Mucosa of descending colon (tissue), 3 donors: ENCODE measurements around the gene DHDH. TPM values are rescaled to one million over a fixed set of nuclear protein-coding genes. Genes with fewer than 3 reads are reported as not detected.
"Not testable (repeated sequence)": the region's sequence is repeated elsewhere in the genome, so short reads cannot be mapped to it uniquely, and the experiment has no call there.

Experiments
- ATAC-seq: fragments of 200-7000 bp; cut with Tn5 transposase; one replicate; pipeline ENCODE4 v1.9.1; 2020; ENCODE audit warnings: mild to moderate bottlenecking, moderate library complexity
- DNase-seq, 3 donors: peaks; one replicate each; pipeline ENCODE4 v3.0.0-alpha.2; 2020
- H3K36me3 ChIP-seq: fragments of 200-600 bp; one replicate; pipeline ENCODE4 v1.8.0; 2021; ENCODE audit warnings: low read depth, mild to moderate bottlenecking
- H3K4me1 ChIP-seq: fragments of 200-600 bp; one replicate; pipeline ENCODE4 v1.8.0; 2021; ENCODE audit warnings: low read depth, mild to moderate bottlenecking
- H3K4me3 ChIP-seq: fragments of 200-600 bp; one replicate; pipeline ENCODE4 v1.8.0; 2021; ENCODE audit warnings: mild to moderate bottlenecking
- H3K9me3 ChIP-seq: fragments of 200-600 bp; one replicate; pipeline ENCODE4 v1.8.0; 2021; ENCODE audit warnings: mild to moderate bottlenecking
- intact Hi-C, 2 donors: fragments of 100-400 bp; cut with DNase I in 1 of 2; cut with micrococcal nuclease in 1 of 2; formaldehyde crosslinking; loops; one replicate each; pipeline versions ENCODE4 v1.11.0 to v1.11.1; 2022; cut with DNase I, micrococcal nuclease
- long read RNA-seq, 2 donors: library from polyadenylated mRNA; unstranded; transcript quantifications; one replicate each; pipeline ENCODE4 v2.0.0, GENCODE V29; 2019 to 2021
- total RNA-seq, 3 donors: library from RNA; stranded (reverse); fragmentation: NEBNext Ultra II Directional in 2 of 3; extraction: Animal tissue kit (Norgen Biotek cat#: 25700) in 2 of 3; gene quantifications; one replicate each; pipeline versions ENCODE4 v1.2.1 to v1.2.4, GENCODE V29; 2021 to 2023
- TF ChIP-seq, protein P1 (sequence below): fragments of 200-600 bp; IDR thresholded peaks from one replicate; pipeline ENCODE4 v1.8.0; 2022; ENCODE audit warnings: antibody characterized with exemption, mild to moderate bottlenecking
- donor health status: DM: no; HTN: no; CAD: no; lungs with moderate emphysema.
- donor health status: DM: no; HTN: no; CAD: no.
- donor health status: DM: no; HTN: yes; CAD: no.

Gene DHDH
- under 1 TPM in 1 of 3 donors, not detected in 2; 0.52 TPM for total RNA-seq
- long read RNA-seq, donor 1: 0 reads
- long read RNA-seq, donor 2, partial matches to known transcripts: 0 of 2 reads
- long read RNA-seq, donor 2, other reads (novel, unspliced or antisense): 0 of 2 reads

- peaks cover 12% of the 10 kb centered on the region for H3K4me1 ChIP-seq
- TF ChIP-seq, protein P1, sequence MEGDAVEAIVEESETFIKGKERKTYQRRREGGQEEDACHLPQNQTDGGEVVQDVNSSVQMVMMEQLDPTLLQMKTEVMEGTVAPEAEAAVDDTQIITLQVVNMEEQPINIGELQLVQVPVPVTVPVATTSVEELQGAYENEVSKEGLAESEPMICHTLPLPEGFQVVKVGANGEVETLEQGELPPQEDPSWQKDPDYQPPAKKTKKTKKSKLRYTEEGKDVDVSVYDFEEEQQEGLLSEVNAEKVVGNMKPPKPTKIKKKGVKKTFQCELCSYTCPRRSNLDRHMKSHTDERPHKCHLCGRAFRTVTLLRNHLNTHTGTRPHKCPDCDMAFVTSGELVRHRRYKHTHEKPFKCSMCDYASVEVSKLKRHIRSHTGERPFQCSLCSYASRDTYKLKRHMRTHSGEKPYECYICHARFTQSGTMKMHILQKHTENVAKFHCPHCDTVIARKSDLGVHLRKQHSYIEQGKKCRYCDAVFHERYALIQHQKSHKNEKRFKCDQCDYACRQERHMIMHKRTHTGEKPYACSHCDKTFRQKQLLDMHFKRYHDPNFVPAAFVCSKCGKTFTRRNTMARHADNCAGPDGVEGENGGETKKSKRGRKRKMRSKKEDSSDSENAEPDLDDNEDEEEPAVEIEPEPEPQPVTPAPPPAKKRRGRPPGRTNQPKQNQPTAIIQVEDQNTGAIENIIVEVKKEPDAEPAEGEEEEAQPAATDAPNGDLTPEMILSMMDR: no peak
- no peaks in the 10 kb centered on the region for H3K36me3 ChIP-seq
- H3K9me3 ChIP-seq: no peaks in the 10 kb centered on the region
- ATAC-seq: peak; percentile 99
- H3K4me3 ChIP-seq: no peak within 1 kb of the TSS
- DNase-seq: peak; percentile 91 to 92 (median 91)
- intact Hi-C loops: no loop called here
Measured at GRCh38 chr19:48933382-48933932, at the start of gene DHDH. DHDH (plus strand) TSS chr19:48933699; CDS start chr19:48933722, 23 bp downstream.

DNA sequence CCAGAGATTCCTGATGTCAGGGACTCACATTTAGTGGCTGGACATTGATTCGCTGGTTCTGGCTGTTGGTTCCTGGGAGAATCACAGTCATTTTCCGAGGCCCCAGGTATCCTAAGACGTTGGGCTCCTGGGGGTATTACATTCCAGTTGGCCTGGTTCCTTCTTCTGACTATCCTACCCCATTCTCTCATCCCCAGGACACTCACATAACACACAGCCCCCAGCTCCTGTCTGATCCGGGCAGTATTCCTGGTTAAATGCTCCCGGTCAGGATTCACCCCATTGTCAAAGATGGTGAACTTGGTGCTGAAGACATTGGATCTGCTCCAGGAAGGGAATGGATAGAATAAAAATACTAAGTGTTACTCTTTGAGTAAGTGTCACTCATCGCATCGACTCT, 49.8 kb upstream of the DHDH start:
- Histone ChIP-seq H3K4me3 (no peak overlapping the region), H3K4me1 (no peaks in the 10 kb centered on the region), H3K9me3 (no peaks in the 10 kb centered on the region), H3K36me3 (no peaks in the 10 kb centered on the region)
- TF ChIP-seq, protein P1: no peak
- intact Hi-C loops: no loop called here
- no peak for ATAC-seq
- DNase-seq: no peak

DNA sequence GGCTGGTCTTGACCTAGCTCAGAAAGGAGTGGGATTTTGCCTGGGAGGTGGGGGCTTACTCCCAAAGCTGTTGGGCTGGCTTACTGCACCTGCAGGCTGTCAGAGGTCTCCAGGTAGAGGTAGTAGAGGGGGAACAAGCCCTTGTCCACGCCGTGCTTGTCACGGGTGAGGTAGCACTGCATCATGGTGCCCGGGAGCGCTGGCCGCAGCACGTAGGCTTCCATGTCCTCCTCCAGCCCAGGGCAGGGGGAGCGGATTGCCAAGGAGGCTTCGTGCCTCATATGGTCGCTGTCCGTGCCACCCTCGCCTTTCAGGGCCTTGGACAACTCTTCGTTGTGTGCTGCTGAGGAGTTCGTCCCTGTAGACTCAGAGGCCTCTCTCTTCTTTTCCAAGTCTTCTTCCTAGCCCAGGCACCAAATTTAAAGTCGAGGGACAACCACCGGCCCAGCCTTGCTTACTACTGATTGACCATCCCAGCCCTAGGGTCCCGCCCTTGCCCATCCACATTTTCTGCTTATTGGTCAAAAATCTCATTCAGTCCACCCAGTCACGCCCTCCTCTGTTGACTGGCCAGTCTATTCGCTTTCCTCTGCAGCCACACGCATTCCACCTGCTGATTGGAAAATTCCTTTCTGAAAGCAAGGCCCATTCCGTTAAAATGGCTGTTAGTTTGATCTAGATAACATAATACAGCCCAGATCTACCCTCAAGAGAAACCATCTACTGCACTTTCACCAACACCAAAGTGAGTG, 45.5 kb upstream of the DHDH start:
- intact Hi-C loops: no loop called here
- ATAC-seq (no peak), DNase-seq (no peak)
- TF ChIP-seq, protein P1: no peak
- Histone ChIP-seq H3K4me3 (no peak overlapping the region), H3K4me1 (peaks cover 4% of the 10 kb centered on the region), H3K9me3 (no peaks in the 10 kb centered on the region), H3K36me3 (no peaks in the 10 kb centered on the region)

- intact Hi-C loops, DNase-seq, H3K4me3 ChIP-seq, H3K36me3 ChIP-seq, H3K9me3 ChIP-seq, H3K4me1 ChIP-seq, ATAC-seq: not testable (repeated sequence)
Measured at GRCh38 chr19:48889496-48889895, 44.0 kb upstream of the DHDH start.

GRCh38 chr19:48890551-48890950, 42.9 kb upstream of the DHDH start:
- Histone ChIP-seq H3K4me3 (no peak overlapping the region), H3K4me1 (peaks cover 4% of the 10 kb centered on the region), H3K36me3 (no peaks in the 10 kb centered on the region), H3K9me3 (no peaks in the 10 kb centered on the region)
- intact Hi-C loops: no loop called here
- no peak for DNase-seq
- ATAC-seq: no peak
- TF ChIP-seq, protein P1: no peak

- ATAC-seq (no peak), DNase-seq (no peak)
- H3K9me3 ChIP-seq: no peaks in the 10 kb centered on the region
- H3K36me3 ChIP-seq: no peaks in the 10 kb centered on the region
- H3K4me3 ChIP-seq: no peak overlapping the region
- intact Hi-C loops: no loop called here
- TF ChIP-seq, protein P1: no peak
- H3K4me1 ChIP-seq: peaks cover 4% of the 10 kb centered on the region
Measured at GRCh38 chr19:48895226-48895625, 38.3 kb upstream of the DHDH start.
